Neutrophil (primary cell): ENCODE measurements around the gene NUFIP2.

Source experiments
- H3K27ac ChIP-seq: fragments of 200-600 bp; sonication (generic); 2 replicates; pipeline ENCODE4 v1.5.1; 2016; ENCODE audit warnings: mild to moderate bottlenecking, moderate library complexity
- H3K27me3 ChIP-seq: fragments of 200-600 bp; sonication (generic); 2 replicates; pipeline ENCODE4 v1.6.0; 2016; ENCODE audit warnings: mild to moderate bottlenecking
- H3K36me3 ChIP-seq: fragments of 200-600 bp; sonication (generic); 2 replicates; pipeline ENCODE4 v1.5.1; 2017
- H3K4me1 ChIP-seq, 2 experiments: fragments of 200-600 bp in 1 of 2; sonication (generic) in 1 of 2; 1 replicate in 1 of 2; 2 replicates in 1 of 2; pipeline versions ENCODE4 v1.5.1 to v1.6.1; 2013 to 2016; ENCODE audit warnings: low read depth in 1 of 2, low read length in 1 of 2, mild to moderate bottlenecking in 1 of 2, moderate library complexity in 1 of 2; ENCODE audit not compliant: control insufficient read depth in 1 of 2, insufficient read depth in 1 of 2
- H3K4me3 ChIP-seq, 2 experiments: fragments of 200-600 bp in 1 of 2; sonication (generic) in 1 of 2; 1 replicate in 1 of 2; 2 replicates in 1 of 2; pipeline ENCODE4 v1.5.1; 2013 to 2016; ENCODE audit warnings: low read depth in 1 of 2, low read length in 1 of 2, mild to moderate bottlenecking in 1 of 2, moderate library complexity in 1 of 2
- H3K9me3 ChIP-seq: fragments of 200-600 bp; sonication (generic); 2 replicates; pipeline ENCODE4 v1.5.1; 2016
- TF ChIP-seq, protein P1 (sequence below): fragments of 200-600 bp; sonication (generic); IDR thresholded peaks from 2 replicates; pipeline ENCODE4 v1.5.1; 2016; ENCODE audit warnings: antibody characterized with exemption

NUFIP2 gene

DNA sequence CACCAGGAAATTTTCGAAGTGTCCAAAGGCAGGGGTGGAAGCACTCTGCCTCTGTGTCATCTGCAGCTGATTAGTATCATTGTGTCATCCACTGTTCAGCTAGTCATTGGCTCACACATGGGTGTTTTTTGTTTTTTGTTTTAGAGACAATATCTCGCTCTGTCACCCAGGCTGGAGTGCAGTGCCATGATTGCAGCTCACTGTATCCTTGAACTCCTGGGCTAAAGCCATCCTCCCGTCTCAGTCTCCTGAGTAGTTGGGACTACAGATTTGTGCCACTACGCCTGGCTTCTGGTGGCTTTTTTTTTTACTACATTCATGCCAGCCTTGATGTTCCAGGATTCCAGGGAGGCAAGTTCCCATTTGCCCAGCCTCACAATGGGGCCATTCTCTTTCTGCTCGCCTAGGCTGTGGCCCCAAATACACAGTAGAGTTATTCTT is 81.2 kb downstream of the NUFIP2 start:
- Histone ChIP-seq H3K36me3 (no peaks in the 10 kb centered on the region), H3K4me3 (no peak overlapping the region), H3K27ac (no peak overlapping the region), H3K9me3 (no peaks in the 10 kb centered on the region), H3K27me3 (peaks cover 5% of the 10 kb centered on the region), H3K4me1 (no peaks in the 10 kb centered on the region)
- TF ChIP-seq, protein P1, sequence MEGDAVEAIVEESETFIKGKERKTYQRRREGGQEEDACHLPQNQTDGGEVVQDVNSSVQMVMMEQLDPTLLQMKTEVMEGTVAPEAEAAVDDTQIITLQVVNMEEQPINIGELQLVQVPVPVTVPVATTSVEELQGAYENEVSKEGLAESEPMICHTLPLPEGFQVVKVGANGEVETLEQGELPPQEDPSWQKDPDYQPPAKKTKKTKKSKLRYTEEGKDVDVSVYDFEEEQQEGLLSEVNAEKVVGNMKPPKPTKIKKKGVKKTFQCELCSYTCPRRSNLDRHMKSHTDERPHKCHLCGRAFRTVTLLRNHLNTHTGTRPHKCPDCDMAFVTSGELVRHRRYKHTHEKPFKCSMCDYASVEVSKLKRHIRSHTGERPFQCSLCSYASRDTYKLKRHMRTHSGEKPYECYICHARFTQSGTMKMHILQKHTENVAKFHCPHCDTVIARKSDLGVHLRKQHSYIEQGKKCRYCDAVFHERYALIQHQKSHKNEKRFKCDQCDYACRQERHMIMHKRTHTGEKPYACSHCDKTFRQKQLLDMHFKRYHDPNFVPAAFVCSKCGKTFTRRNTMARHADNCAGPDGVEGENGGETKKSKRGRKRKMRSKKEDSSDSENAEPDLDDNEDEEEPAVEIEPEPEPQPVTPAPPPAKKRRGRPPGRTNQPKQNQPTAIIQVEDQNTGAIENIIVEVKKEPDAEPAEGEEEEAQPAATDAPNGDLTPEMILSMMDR: no peak

DNA sequence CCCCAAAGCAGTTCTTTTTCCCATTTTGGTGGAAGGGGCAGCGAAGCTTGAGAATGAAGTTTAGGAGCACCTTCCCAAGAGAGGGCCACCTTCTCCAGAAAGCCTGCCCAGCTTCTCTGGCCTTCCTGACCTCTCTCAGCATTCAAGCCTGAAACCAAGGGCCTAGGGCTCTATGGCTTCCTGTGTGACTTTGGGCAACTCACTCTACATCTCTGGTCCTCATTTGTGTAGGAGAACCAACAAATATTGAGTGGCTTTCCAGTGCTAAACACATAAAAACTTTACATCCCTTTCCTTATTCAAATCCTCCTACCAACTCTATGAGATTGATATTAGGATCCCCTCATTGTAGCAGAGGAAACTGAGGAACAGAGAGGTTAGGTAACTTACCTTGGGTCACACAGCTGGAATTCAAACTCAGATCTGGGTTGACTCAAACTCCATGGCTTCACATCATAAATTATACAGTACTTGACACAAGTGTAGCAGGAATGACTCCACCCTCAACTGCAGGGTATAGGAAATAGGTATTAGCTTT is 81.8 kb downstream of the NUFIP2 start:
- H3K36me3 ChIP-seq: no peaks in the 10 kb centered on the region
- no peaks in the 10 kb centered on the region for H3K4me1 ChIP-seq
- TF ChIP-seq, protein P1: no peak
- no peak overlapping the region for H3K4me3 ChIP-seq
- no peak overlapping the region for H3K27ac ChIP-seq
- no peaks in the 10 kb centered on the region for H3K9me3 ChIP-seq
- peaks cover 5% of the 10 kb centered on the region for H3K27me3 ChIP-seq

DNA sequence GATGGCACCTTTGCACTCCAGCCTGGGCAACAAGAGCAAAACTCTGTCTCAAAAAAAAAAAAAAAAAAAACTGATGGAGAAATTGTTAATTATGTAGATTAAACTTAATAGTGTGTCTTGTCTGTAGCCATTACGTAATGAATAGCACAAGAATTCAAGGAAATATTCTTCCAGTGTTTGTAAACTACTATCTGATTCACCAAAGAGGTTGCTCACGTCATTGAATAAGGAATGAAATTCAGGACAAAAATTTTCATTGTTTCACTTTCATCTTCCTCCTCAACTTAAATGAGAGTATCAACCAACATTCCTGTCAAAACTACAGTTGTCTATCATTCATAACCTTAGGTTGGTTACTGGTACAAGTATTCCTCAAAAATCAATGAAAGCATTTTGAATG is 83.1 kb downstream of the NUFIP2 start:
- Histone ChIP-seq H3K27me3 (peaks cover 2% of the 10 kb centered on the region), H3K27ac (no peak overlapping the region), H3K4me1 (no peaks in the 10 kb centered on the region), H3K9me3 (no peaks in the 10 kb centered on the region), H3K36me3 (no peaks in the 10 kb centered on the region), H3K4me3 (no peak overlapping the region)
- TF ChIP-seq, protein P1: no peak

DNA sequence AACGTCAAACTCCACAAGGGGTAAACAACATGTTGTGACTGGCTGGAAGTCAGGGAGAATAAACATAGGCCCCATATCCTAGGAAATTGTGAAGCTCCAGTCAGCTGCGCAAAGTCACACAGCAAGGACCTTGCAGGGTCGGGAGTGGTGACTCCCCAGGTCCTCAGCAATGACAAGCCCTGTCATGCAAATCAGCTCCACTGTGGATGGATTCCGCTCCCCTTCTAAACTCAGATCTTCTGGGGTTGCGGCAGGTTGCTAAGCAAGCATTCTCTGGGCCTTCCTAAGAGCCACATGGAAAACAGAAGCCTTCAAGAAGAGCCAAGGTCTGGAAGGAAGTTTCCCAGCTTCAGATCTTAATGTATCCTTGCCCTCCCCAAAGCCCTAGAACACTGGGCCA is 84.9 kb downstream of the NUFIP2 start:
- Histone ChIP-seq H3K4me1 (no peaks in the 10 kb centered on the region), H3K27me3 (peaks cover 14% of the 10 kb centered on the region), H3K36me3 (no peaks in the 10 kb centered on the region), H3K9me3 (no peaks in the 10 kb centered on the region), H3K4me3 (no peak overlapping the region), H3K27ac (no peak overlapping the region)
- TF ChIP-seq, protein P1: no peak

DNA sequence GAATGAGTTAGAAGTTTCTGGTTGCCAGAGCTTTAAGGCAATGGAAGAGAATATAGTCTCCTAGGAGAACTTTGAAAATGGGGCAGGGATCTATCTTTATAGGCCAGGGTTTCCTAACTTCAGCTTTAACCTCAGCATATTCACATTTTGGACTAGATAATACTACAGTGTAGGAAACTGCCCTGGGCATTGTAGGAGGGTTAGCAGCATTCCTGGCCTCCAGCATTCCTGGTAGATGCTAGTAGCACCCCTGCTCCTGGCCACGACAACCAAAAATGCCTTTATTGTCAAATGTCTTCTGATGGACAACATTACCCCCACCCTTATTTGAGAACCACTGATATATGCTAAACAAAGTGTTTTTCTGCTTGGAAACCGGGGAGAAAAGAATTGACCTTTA is 86.0 kb downstream of the NUFIP2 start:
- Histone ChIP-seq H3K4me3 (no peak overlapping the region), H3K9me3 (no peaks in the 10 kb centered on the region), H3K27ac (no peak overlapping the region), H3K27me3 (peaks cover 19% of the 10 kb centered on the region), H3K36me3 (no peaks in the 10 kb centered on the region), H3K4me1 (no peaks in the 10 kb centered on the region)
- TF ChIP-seq, protein P1: no peak
